OCI-LY1 (cell line): Measurements from ENCODE around the gene KLK7.

Experiments
- CTCF ChIP-seq: fragments of 200-600 bp; sonication (generic), shearing (Covaris generic); IDR thresholded peaks from 2 replicates; pipeline ENCODE4 v1.5.1; 2017; ENCODE audit warnings: mild to moderate bottlenecking, antibody characterized with exemption, low read length, moderate library complexity, mixed read lengths
- EZH2 ChIP-seq: fragments of 200-600 bp; sonication (generic), shearing (Covaris generic); IDR thresholded peaks from 2 replicates; pipeline ENCODE4 v1.8.0; 2017; ENCODE audit warnings: borderline replicate concordance, mixed run types, mild to moderate bottlenecking, antibody characterized with exemption, low read length, moderate library complexity, mixed read lengths

GRCh38 chr19:51029718-51030117, 46.0 kb upstream of the KLK7 start:
- TF ChIP-seq CTCF, result no peak
- no peak for TF ChIP-seq EZH2
